CD4-positive, alpha-beta T cell treated with Interleukin-15 for 4 hours (primary cell): ENCODE measurements around the gene HERC2.
"Not testable (repeated sequence)": the region's sequence is repeated elsewhere in the genome, so short reads cannot be mapped to it uniquely, and the experiment has no call there.

Experiments used
- DNase-seq: peaks from one replicate; pipeline ENCODE4 v3.0.0-alpha.2; 2020; ENCODE audit warnings: low spot score

The HERC2 gene, protein sequence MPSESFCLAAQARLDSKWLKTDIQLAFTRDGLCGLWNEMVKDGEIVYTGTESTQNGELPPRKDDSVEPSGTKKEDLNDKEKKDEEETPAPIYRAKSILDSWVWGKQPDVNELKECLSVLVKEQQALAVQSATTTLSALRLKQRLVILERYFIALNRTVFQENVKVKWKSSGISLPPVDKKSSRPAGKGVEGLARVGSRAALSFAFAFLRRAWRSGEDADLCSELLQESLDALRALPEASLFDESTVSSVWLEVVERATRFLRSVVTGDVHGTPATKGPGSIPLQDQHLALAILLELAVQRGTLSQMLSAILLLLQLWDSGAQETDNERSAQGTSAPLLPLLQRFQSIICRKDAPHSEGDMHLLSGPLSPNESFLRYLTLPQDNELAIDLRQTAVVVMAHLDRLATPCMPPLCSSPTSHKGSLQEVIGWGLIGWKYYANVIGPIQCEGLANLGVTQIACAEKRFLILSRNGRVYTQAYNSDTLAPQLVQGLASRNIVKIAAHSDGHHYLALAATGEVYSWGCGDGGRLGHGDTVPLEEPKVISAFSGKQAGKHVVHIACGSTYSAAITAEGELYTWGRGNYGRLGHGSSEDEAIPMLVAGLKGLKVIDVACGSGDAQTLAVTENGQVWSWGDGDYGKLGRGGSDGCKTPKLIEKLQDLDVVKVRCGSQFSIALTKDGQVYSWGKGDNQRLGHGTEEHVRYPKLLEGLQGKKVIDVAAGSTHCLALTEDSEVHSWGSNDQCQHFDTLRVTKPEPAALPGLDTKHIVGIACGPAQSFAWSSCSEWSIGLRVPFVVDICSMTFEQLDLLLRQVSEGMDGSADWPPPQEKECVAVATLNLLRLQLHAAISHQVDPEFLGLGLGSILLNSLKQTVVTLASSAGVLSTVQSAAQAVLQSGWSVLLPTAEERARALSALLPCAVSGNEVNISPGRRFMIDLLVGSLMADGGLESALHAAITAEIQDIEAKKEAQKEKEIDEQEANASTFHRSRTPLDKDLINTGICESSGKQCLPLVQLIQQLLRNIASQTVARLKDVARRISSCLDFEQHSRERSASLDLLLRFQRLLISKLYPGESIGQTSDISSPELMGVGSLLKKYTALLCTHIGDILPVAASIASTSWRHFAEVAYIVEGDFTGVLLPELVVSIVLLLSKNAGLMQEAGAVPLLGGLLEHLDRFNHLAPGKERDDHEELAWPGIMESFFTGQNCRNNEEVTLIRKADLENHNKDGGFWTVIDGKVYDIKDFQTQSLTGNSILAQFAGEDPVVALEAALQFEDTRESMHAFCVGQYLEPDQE (N-terminal part only)

DNA sequence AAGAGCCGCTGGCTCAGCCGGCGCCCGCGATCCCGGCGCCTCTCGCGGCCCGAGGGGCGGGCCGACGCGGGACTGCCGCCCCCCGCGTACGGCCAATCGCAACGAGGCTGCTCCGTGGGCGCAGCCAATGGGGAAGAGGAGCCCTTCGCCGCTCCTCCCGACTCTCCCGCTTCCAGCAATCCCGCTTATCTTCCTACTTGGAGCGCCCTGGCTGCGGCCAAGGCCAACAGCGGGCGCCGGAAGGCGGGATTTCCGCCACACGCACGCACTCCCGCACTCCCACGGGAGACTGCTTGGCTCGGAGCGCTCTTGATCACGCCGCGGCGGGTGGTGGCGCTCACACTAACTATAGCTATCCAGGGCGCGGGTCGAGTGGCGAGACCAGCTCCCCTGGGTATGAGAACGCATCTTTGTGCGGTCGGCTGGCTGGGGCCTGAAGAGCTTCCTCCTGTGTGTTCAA, at the start of gene HERC2:
TSS of gene HERC2 (minus strand) at position 51 of the 460 bp plus-strand sequence. CDS start 746 bp downstream, outside the sequence.
- not testable (repeated sequence) for DNase-seq

DNA sequence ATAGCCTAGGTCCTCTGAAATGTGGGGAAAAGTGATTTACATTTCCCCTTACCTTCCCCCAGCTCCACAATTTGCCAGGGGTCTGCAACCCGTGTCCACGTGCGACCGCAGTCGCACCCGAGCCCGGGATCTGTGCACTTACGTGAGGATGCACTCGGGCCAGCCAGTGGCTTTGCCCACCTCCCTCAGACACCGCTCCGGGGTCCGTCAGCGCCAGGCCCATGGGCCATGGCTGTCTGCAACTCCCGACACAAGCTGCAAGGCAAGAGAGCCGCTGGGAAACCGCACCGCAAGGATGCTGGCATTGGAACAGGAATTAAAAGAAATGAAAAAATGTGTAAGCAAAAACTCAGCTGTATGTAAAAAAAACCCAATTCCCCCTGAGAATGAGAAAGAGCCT, 43.5 kb upstream of the HERC2 start:
- DNase-seq, result not testable (repeated sequence)

DNA sequence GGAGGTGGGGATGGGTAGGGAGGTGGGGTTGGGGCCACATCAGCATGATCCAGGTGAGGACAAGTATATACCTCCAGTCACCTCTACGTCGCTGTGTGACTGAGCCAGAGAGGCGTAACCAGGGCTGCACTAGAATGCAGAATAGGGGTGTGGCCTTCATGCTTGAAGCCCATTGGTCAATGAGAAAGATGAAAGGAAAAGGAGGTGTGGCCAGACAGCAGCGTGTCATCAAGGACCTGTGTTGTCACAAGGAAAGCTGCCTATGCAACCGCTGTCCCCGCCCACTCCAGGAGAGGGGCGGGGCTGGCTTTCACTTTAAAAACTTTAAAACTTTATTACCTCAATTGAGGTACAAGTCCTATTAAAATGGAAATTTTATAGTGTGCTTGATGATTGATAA, 36.0 kb upstream of the HERC2 start, which contains the start of gene GOLGA6L24:
TSS of gene GOLGA6L24 (minus strand) at position 101 of the 400 bp plus-strand sequence. CDS start at position 40, 61 bp downstream.
- DNase-seq, result not testable (repeated sequence)

DNA sequence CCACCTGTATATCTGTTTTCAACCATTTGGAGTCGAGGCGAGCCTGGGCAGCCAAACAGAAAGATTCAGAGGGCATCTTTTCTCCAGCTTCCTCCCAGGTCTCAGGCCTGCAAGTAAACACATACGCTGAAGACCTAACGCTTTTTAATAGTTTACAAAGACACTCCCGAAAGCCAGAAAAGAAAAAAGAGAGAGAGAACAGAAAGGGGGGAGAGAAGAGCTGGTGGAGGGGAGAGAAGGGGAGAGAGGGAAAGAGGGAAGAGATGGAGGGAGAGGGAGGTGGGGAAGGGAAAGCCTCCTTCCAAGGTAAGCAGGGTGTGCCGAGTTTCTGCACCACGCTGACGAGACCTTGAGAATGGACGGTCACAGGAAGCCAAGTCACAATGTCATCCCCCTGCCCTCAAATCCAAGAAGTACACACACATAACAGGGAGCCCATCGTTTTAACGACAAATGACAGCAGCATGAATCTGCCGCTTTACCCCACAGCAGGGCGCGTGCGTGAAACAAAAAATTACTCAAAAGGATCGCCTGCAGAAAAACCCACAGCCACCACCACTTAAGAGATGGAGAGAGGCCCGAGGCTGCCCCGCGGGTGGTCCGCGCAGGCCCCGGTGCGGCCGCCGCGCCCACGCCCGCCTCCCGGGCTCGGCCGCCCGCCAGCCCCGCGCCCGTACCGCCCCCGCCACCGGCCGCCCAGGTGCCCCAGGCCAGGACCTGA, 461 bp downstream of the HERC2 start:
- DNase-seq, result not testable (repeated sequence)

DNA sequence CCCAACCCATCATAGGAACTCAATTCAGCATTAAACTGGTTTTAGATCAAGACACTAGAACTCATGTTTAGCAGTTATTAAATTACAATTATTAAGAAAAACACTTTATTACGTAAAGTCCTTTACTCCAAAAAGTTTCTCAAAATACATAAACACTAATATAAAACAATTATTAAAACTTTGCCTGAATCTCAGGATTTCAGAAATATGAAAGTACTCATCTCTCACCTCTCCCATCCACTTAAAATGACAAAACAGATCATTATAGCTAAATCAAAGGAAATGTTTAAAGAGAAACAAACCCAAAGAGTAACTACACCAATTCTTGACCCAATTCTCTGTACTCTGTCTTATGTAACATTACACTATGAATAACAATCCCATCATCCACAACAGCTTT, 2.3 kb downstream of the HERC2 start:
- not testable (repeated sequence) for DNase-seq

DNA sequence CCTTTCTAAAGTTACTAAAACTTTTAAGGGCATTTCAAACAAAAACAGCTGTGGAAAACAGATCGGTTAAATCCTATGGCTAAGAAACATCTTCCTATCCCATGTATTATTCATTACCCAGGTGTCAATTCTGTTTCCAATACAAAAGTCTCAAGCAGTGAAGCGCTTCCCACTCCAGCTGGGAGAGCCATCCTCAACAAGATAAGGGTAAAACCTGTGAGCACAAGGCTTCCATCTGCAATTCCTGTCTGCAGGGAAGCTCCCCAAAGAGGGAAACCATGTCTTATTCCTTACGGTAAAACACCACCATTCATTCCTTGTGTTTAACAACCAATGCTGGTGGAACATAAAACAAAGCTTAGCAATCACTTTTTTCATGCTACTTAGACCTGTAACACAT, 3.2 kb downstream of the HERC2 start:
- DNase-seq, result not testable (repeated sequence)

DNA sequence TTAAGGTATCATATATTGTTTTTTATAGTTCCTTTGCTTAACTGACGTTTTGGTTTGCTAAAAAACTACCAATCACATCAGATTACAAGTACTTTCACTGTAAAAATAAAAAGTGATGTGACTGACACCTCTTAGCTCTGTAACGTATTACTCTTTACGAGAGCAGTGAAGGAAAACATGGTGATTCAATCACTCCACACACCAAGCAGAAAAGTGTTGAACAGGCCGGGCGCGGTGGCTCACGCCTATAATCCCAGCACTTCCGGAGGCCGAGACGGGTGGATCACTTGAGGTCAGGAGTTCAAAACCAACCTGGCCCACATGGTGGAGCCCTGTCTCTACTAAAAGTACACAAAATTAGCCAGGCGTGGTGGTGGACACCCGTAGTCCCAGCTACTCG, 3.9 kb downstream of the HERC2 start:
- not testable (repeated sequence) for DNase-seq

DNA sequence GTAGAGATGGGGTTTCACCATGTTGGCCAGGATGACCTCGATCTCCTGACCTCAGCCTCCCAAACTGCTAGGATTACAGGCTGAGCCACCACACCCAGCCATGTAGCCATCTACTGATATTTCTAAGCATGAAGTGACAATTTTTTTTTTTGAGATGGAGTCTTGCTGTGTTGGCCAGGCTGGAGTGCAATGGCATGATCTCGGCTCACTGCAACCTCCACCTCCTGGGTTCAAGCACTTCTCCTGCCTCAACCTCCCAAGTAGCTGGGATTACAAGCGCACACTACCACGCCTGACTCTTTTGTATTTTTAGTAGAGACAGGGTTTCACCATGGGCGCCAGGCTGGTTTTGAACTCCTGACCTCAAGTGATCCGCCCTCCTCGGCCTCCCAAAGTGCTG, 5.0 kb downstream of the HERC2 start:
- DNase-seq, result not testable (repeated sequence)

DNA sequence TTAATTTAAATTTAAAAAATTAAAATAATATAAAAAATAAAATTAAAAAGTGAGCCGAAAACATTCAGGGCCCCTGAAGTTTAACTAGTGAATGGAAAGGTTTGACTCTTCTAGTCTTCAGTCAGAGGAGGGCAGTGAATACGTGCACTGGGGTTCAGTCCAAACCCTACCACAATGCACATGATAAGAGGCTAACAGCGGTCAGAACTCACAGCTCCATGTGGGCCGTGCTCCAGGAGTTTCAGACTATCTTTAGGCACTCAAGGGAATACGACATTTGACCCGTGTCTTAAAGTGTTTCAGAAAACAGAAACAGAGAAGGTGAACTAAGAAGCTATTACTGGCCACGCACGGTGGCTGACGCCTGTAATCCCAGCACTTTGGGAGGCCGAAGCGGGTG, 11.5 kb downstream of the HERC2 start:
- not testable (repeated sequence) for DNase-seq

DNA sequence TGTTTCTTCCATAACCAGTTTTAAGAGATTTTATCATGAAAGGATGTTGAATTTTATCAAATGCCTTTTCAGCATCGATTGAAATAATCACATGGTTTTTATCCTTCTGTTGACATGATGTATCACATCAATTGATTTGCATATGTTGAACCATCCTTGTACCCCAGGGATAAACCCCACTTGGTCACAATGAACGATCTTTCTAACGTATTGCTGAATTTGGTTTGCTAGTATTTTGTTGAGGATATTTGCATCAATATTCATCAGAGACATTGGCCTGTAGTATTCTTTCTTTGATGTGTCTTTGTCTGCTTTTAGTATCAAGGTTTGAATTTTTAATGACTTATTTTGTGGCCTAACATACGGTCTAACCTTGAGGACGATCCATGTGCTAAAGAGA, 13.3 kb downstream of the HERC2 start:
- DNase-seq, result not testable (repeated sequence)

DNA sequence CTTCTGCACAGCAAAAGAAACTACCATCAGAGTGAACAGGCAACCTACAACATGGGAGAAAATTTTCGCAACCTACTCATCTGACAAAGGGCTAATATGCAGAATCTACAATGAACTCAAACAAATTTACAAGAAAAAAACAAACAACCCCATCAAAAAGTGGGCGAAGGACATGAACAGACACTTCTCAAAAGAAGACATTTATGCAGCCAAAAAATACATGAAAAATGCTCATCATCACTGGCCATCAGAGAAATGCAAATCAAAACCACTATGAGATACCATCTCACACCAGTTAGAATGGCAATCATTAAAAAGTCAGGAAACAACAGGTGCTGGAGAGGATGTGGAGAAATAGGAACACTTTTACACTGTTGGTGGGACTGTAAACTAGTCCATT, 16.3 kb downstream of the HERC2 start:
- DNase-seq, result not testable (repeated sequence)

DNA sequence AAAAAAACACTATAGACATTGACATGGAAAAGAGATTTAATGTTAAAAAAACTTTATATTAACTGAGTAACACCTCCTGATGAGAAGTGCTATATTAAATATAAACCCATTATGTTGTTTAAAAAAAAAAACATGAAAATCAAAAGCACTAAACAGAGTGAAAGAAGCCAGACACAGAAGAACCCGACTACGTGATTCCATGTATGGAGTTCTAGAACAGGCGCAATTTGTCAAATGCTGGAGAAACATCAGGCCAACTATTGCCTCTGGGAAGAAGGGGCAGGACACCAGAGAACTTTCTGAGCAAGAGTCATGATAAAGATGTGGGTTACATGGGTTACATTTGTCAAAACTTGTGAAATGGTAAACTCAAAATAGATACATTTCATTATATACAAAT, 24.5 kb downstream of the HERC2 start:
- DNase-seq, result not testable (repeated sequence)

DNA sequence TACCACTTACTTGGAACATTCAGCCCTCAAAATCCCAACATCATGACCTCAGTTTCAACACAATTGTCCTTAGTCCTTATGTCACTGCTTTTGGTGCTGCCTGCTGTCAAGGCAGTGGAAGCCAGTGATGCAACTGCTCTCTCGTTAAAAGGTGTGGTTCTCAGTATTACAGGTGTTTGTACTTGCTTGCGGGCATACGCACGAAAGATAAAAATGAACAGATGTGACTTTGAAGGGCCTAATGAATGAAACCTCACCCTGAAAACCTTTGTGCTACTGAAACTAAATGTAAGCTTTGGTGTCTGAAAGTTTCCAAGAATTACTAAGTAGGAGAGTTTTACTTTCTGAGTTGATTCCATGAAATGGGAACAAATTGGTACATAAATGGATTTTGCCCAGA, 25.2 kb downstream of the HERC2 start:
- DNase-seq, result not testable (repeated sequence)

DNA sequence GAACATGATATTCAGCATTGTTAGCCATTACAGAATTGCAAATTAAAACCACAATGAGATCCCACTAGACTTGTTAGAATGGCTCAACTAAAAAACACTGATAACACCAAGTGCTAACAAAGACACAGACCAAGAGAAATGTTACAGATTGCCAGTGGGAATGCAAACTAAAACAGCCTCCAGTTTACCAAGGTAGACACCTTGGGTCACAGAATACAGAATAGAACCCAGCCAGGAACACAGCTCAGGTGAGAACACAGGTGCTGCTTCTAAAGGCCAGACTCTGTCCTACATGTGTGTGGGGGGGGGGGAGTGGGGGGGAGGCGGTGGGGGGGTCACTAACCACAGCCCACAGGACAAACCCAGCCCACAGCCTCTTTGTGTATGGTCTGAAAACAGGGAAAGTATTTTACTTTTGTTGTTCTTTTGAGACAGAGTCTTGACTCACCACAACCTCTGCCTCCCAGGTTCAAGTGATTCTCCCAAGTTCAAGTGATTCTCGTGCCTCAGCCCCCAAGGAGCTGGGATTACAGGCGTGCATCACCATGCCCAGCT, 26.9 kb downstream of the HERC2 start:
- not testable (repeated sequence) for DNase-seq

DNA sequence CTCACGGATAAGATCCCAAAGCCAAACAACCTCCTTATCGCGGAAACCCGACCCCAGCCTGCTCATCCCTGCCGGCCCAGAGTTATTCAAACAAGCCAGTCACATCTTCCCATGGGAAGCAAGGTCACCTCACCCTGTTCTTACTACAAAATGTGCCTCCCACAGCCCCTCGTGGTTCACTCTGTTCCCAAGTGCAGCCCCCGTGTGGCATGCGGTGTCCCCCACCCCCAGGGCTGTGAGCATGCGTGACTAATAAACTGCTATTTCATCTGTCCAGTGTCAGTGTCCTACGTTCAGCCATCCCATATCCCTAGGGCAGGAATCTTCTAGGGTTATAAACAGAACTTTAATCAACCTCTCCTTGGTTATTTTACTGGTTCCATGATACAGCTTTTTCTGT, 27.4 kb downstream of the HERC2 start:
- DNase-seq, result not testable (repeated sequence)

DNA sequence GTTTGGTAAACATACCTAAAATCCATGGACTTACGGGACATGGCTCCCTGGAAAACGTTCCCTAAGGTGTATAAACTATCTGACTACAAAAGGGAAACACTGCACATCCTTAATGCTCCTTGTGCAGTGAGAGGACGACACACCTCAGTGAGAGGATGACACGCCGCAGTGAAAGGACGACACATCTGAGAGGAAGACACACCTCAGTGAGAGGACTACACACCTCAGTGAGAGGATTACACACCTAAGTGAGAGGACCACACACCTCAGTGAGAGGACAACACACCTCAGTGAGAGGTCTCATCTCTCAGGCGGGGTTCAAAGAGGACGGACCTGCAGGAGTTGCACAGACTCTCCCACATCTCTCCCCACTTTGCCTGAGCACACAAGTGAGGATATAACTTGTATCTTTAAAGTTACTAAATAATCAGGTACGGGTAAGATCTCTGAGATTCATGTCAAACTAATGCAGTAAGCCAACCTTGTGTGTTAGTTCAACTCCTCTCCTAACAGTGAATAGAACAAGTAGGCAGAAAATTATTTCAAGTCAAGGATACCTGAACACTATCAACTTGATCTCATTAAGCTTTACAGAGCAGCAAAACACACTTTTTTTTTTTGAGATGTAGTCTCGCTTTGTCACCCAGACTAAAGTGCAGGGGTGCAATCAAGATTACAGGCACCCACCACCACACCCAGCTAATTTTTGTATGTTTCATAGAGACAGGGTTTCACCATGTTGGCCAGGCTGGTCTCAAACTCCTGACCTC, 32.1 kb downstream of the HERC2 start:
- DNase-seq, result no peak

DNA sequence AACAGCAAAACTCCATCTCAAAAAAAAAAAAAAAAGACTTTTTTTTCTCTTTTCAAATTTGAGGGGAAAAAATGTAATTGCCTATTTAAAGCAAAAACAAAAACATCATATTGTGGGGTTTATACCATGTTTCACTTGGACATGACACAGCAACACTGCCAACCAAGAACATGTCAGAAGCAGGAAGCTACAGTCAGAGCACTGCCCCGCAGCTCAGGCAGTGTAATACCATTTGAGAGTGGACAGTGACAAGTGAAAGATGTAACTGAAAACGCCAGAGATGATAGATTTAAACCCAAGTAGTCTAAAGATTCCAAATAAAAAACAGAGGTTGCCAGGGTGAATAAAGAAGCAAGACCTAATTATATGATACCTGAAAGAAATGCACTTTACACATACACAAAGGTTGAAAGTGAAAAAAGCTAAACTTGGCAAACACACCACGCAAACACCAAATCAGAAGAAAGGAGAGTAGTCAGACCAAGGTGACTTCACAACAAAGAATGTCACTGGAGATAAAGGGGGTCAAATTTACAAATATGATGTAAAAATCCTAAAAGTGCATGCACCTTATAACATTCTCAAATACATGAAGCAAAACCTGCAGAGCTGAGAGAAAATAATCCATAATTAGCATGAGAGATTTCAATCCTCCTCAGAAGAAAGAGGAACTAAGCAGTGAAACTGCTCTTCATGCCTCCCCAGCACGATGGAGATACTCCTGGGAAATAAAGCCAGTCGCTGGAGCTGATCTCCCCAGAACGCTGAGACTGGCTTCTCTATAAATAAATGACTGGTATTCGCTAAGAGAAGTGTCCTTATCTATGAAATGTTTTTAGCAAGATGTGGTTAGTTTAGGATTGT, 32.9 kb downstream of the HERC2 start:
- DNase-seq, result not testable (repeated sequence)

DNA sequence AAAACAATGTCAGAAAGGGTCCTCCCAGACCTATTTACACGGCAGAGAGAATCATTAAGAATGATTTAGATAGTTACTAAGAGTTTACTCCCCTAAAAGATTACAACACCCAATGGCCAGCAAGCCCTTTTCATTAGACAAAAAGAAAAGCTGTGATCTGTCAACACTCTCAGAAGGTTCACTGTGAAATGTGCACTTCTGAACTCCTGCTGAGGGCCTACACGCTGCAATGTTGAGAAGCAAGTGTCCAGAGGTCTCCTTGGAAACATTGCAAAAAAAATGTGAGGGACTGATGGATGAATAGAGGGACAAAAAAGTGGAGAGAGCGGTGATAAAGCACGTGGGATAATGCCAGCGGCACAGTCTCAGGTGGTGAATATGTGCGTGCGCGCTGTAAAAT, 35.3 kb downstream of the HERC2 start:
- not testable (repeated sequence) for DNase-seq

DNA sequence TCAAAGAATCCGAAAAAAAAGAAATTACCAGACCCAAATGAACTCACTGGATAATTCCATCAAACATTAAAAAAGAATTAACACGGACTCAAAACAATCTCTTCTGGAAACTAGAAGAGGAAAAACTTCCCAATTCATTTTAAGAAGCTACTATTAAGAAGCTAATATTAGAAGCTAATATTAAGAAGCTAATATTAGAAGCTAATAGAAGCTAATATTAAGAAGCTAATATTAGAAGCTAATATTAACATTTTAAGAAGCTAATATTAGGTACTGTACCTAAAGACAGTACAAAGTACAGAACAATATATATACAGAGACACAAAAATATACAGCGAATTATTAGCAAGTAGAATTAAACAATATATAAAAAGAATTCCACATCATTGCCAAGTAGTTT, 35.9 kb downstream of the HERC2 start:
- no peak for DNase-seq
